Left lung (tissue), 10 donors: ENCODE results near the gene CES4A. TPM values are rescaled to one million over a fixed set of nuclear protein-coding genes. Genes with fewer than 3 reads are reported as not detected.
A peak's percentile ranks its signal among the peaks of the same experiment; 100 is the strongest.

ENCODE experiments used
- ATAC-seq: fragments of 200-7000 bp; cut with Tn5 transposase; one replicate; pipeline ENCODE4 v1.9.1; 2020; ENCODE audit warnings: moderate library complexity
- DNase-seq, 4 donors: peaks; one replicate each; pipeline ENCODE4 v3.0.0-alpha.2; 2013 to 2020
- H3K27ac ChIP-seq, 2 donors: fragments of 200-600 bp; sonication (generic) in 1 of 2; one replicate each; pipeline versions ENCODE4 v1.5.0 to v1.8.0; 2020 to 2021
- H3K27me3 ChIP-seq, 2 donors: fragments of 200-600 bp; sonication (generic) in 1 of 2; one replicate each; pipeline versions ENCODE4 v1.5.0 to v1.8.0; 2020 to 2021
- H3K36me3 ChIP-seq, 2 donors: fragments of 200-600 bp; sonication (generic) in 1 of 2; one replicate each; pipeline versions ENCODE4 v1.5.0 to v1.8.0; 2020 to 2021
- H3K4me1 ChIP-seq, 2 donors: fragments of 200-600 bp; one replicate each; pipeline ENCODE4 v1.8.0; 2021
- H3K4me3 ChIP-seq, 2 donors: fragments of 200-600 bp; sonication (generic) in 1 of 2; one replicate each; pipeline versions ENCODE4 v1.5.0 to v1.8.0; 2020 to 2021; ENCODE audit warnings: mild to moderate bottlenecking in 1 of 2
- H3K9me3 ChIP-seq, 2 donors: fragments of 200-600 bp; sonication (generic) in 1 of 2; one replicate each; pipeline versions ENCODE4 v1.5.0 to v1.8.0; 2020 to 2021
- intact Hi-C, 2 donors: fragments of 100-400 bp; cut with DNase I; formaldehyde crosslinking; loops; one replicate each; pipeline versions ENCODE4 v1.11.2 to v1.14.2; 2022
- polyA plus RNA-seq, 6 donors: library from polyadenylated mRNA; unstranded; fragments of 120-200 nt; gene quantifications; one replicate each; pipeline ENCODE4 v1.2.1, GENCODE V29; 2013; ENCODE audit not compliant: insufficient read length in 6 of 6
- total RNA-seq, 2 donors: library from RNA; stranded (reverse); fragmentation: NEBNext Ultra II Directional; extraction: Animal tissue kit (Norgen Biotek cat#: 25700); gene quantifications; one replicate each; pipeline ENCODE4 v1.2.1, GENCODE V29; 2021
- TF ChIP-seq, protein P1 (sequence below), 2 donors: fragments of 200-600 bp; sonication (generic) in 1 of 2; IDR thresholded peaks; one replicate each; pipeline versions ENCODE4 v1.5.0 to v1.8.0; 2021; ENCODE audit warnings: antibody characterized with exemption in 2 of 2
- donor health status: DM: no; HTN: yes; CAD: no.
- donor health status: DM: no; HTN: no; CAD: no.

The CES4A gene
- total and polyA plus RNA-seq, 8 donors, result 6.1 to 14.3 (median 8.0) TPM

DNA sequence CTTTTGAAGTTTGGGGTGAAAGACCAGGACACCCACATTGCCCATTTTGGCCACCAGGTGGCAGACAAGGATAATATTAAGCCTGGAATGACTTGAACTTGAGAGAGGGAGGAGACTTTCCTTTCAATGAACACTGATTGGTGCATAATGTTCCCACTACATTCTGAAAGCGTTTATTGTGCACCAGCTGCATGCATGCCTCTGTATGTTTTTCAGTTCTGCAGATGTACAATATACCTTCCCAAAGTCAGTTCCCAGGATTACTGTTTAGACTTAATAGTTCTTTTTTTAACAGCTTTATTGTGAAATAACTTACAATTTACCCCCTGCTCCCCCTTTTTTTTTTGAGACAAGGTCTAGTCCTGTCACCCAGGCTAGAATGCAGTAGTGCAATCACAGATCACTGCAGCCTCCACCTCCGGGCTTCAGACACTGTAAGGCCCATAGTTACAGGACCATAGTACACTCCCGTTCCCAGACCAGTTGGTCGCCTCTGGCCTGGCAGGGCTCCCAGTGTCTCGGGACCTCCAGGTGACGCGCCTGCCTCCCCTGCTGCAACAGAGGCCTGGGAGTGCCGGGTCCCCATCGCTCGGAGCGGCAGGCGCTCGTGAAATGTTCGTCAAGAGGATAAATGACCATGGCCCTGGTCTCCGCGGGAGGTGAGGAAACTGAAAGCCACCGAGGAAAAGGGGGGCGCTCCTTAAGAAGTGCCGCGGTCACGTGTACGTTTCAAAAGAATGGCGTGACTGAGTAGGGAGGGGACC is 40.9 kb upstream of the CES4A start:
- DNase-seq, result peak; percentile 68 to 86 (median 75)
- Histone ChIP-seq H3K36me3 (peaks cover 0 to 19% of the 10 kb centered on the region in 2 donors), H3K4me3 (peak overlapping the region; percentile 29 to 46), H3K27me3 (peaks cover 9 to 49% of the 10 kb centered on the region in 2 donors), H3K9me3 (no peaks in the 10 kb centered on the region), H3K27ac (no peak overlapping the region), H3K4me1 (peaks cover 5 to 22% of the 10 kb centered on the region in 2 donors)
- ATAC-seq, result peak; percentile 90
- intact Hi-C loops, result no loop called here
- TF ChIP-seq, protein P1, sequence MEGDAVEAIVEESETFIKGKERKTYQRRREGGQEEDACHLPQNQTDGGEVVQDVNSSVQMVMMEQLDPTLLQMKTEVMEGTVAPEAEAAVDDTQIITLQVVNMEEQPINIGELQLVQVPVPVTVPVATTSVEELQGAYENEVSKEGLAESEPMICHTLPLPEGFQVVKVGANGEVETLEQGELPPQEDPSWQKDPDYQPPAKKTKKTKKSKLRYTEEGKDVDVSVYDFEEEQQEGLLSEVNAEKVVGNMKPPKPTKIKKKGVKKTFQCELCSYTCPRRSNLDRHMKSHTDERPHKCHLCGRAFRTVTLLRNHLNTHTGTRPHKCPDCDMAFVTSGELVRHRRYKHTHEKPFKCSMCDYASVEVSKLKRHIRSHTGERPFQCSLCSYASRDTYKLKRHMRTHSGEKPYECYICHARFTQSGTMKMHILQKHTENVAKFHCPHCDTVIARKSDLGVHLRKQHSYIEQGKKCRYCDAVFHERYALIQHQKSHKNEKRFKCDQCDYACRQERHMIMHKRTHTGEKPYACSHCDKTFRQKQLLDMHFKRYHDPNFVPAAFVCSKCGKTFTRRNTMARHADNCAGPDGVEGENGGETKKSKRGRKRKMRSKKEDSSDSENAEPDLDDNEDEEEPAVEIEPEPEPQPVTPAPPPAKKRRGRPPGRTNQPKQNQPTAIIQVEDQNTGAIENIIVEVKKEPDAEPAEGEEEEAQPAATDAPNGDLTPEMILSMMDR (IDR thresholded peaks at IDR 0.05), result peak; percentile 92 to 95

DNA sequence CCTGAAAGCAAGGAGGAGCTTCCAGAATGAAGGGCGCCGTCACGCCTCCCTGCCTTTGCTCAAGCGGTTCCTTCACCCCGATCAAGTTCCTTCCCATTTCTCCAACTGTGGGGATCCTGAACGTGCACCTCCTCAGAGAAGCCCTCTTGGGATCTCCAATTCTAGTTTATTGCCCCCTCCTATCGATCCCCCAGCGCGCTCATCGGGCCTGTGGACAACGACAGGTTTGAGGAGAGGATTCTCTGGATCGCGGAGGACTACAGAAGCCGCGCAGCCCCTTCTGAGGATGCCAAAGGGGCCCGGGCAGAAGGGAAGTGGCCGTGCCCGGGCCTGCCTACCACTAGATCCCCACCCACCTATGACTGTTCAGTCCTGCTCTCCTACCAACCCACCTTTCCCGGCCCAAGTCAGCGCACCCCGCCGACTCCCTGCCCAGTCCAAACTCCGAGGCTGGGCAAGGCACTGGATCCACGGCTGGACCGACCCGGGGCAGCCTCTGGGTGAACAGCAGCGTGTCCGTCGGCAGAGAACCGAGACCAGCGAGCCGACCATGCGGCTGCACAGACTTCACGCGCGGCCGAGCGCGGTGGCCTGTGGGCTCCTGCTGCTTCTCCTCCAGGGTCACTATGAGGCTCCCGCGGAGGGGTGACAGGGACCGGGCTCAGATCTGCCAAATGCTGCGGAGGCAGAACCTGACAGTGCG is 40.1 kb upstream of the CES4A start:
- intact Hi-C loops, result no loop called here
- no peak overlapping the region for H3K27ac ChIP-seq
- peaks cover 0 to 11% of the 10 kb centered on the region in 2 donors for H3K36me3 ChIP-seq
- H3K4me1 ChIP-seq, result peaks cover 5 to 22% of the 10 kb centered on the region in 2 donors
- H3K4me3 ChIP-seq, result peak overlapping the region; percentile 29 to 46
- no peaks in the 10 kb centered on the region for H3K9me3 ChIP-seq
- TF ChIP-seq, protein P1 (IDR thresholded peaks at IDR 0.05), result no peak
- ATAC-seq (peak; percentile 36), DNase-seq (peak in 1 of 4 donors; percentile 82)
- H3K27me3 ChIP-seq, result peaks cover 9 to 52% of the 10 kb centered on the region in 2 donors

DNA sequence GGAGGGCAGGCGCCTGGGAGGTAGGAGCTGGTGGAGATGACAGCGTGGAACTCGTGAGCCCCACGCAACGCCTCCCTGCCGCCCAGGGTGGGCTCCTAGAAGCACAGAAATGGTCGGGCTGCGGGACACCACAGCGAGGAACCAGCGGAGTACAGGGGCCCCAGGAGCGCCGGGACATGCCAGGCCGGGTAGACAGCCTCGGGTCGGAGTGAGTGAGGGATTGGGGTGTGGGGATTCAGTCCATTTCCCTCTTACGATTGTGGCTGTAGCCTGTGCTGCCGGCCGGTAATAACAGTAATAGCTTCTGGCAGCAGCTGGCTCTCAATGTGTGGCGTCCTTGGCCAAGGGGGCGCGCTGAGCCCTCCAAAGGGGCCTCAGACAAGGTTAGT is 39.6 kb upstream of the CES4A start:
- no peak overlapping the region for H3K27ac ChIP-seq
- peaks cover 0 to 6% of the 10 kb centered on the region in 2 donors for H3K36me3 ChIP-seq
- no peaks in the 10 kb centered on the region for H3K9me3 ChIP-seq
- peaks cover 5 to 22% of the 10 kb centered on the region in 2 donors for H3K4me1 ChIP-seq
- intact Hi-C loops, result no loop called here
- H3K27me3 ChIP-seq, result peaks cover 9 to 52% of the 10 kb centered on the region in 2 donors
- DNase-seq (peak in 1 of 4 donors; percentile 66), ATAC-seq (no peak)
- peak overlapping the region in 1 of 2 donors; percentile 46 for H3K4me3 ChIP-seq
- TF ChIP-seq, protein P1 (IDR thresholded peaks at IDR 0.05), result no peak

DNA sequence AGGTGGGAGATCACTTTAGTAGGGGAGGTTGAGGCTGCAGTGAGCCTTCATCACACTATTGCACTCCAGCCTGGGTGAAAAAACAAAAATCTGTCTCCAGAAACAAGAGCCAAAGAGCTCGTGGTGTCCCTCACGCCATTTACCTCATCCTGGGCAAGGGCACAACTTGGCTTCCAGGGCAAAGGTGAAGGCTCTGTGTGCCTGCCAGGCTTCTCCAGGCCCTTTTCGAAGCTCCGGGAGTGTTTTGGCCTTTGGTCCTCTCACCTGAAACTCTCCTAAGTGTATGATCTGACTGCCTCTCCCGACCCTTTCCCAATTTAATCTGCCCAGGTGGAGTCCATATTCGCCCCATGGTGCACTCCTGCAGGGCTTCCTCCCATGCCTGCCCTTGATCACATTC is 38.9 kb upstream of the CES4A start:
- intact Hi-C loops, result no loop called here
- ATAC-seq (no peak), DNase-seq (no peak)
- TF ChIP-seq, protein P1 (IDR thresholded peaks at IDR 0.05), result no peak
- peaks cover 5 to 22% of the 10 kb centered on the region in 2 donors for H3K4me1 ChIP-seq
- peaks cover 9 to 52% of the 10 kb centered on the region in 2 donors for H3K27me3 ChIP-seq
- H3K36me3 ChIP-seq, result no peaks in the 10 kb centered on the region
- H3K9me3 ChIP-seq, result no peaks in the 10 kb centered on the region
- H3K4me3 ChIP-seq, result no peak overlapping the region
- no peak overlapping the region for H3K27ac ChIP-seq

DNA sequence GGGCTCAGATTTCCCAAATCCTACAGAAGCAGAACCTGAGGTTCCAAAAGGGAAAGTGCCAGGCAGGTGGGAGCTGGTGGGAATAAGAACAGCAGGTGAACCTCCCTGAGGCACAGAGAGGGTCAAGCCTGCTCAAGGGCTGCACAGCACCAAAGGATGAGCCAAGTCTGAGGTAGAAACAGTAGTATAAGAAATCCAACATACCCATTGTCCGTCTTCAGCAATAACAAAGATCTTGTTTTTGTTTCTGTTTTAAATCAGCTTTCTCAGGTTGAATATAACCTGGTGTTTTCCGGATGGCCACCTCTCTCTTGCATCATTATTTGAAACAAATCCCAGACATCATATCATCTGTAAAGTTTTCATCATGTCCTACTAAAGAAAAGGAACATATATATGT is 38.0 kb upstream of the CES4A start:
- intact Hi-C loops, result no loop called here
- H3K4me3 ChIP-seq, result no peak overlapping the region
- H3K27ac ChIP-seq, result no peak overlapping the region
- TF ChIP-seq, protein P1 (IDR thresholded peaks at IDR 0.05), result no peak
- ATAC-seq (no peak), DNase-seq (no peak)
- no peaks in the 10 kb centered on the region for H3K9me3 ChIP-seq
- peaks cover 9 to 52% of the 10 kb centered on the region in 2 donors for H3K27me3 ChIP-seq
- no peaks in the 10 kb centered on the region for H3K36me3 ChIP-seq
- peaks cover 5 to 22% of the 10 kb centered on the region in 2 donors for H3K4me1 ChIP-seq
